ENCODE measurements around the gene GABBR2. TPM values are rescaled to one million over a fixed set of nuclear protein-coding genes. Genes with fewer than 3 reads are reported as not detected.

Gene GABBR2
- total RNA-seq, 1 donor, result not detected

DNA sequence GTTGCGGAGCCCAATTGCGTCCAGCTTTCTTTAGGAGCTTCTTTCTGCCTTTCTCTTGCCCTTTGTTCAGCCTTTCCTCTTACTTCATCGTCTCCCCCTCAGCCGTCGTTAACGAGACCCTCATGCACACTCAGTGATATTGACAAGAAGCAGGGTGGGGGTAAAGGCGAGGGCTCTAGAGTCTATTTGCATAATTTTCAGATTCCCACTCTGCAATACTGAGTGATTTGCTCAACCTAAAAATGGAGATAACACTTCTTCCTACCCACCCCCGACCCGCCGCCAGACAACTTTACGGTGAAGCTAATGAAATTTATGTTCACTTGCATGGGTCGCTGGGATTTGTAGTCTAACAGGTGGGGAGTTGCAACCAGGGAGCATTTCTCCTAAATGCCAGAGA, 452.0 kb downstream of the GABBR2 start:
- DNase-seq (ENCODE audit: low read depth), result no peak
- TF ChIP-seq CTCF (IDR thresholded peaks at IDR 0.05; ENCODE audit: insufficient read depth, low read depth, low read length), result no peak
- H3K4me3 ChIP-seq (ENCODE audit: low read depth, low read length), result peak overlapping the region; percentile 76

DNA sequence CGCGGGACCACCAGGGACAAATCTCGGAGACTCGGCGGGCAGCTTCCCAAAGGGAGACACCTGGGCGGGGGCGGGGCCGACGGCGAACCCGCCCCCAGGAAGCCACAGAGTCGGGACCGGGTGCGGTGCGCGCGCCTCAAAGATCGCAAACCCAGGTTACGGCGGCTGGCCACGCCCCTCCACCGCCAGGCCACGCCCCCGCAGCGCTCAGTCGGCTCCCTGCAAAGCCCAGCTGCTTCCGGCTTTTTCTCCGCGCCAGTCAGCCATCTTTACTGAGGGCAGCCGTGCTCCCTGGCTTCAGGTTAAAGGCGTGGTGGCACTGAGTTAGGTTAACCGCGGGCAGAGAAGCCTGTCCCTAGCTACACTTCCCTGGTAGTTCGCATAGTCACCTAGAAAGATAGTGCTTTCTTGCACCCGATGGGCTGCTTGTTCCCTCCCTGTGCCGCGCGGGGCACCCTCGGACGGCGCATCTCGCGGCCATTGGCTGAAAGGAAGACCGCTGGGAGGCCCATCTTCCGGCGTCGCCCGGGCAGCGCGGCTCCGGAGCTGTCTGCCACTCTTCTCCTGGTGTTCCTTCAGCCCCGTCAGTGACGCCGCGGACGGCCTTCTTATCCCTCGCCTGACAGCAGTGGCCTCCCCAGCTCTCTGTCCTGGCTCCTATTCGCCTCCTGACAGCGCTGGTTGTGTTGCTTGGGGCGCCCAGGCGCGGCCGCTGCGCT, 453.0 kb downstream of the GABBR2 start, which contains the start of gene TBC1D2:
Gene TBC1D2, minus strand, starts transcription at position 72 of the 719 bp plus-strand sequence. CDS start 108 bp downstream, outside the sequence.
- peak; percentile 14 for TF ChIP-seq CTCF (IDR thresholded peaks at IDR 0.05; ENCODE audit: insufficient read depth, low read depth, low read length)
- peak within 1 kb of the TSS; percentile 76 for H3K4me3 ChIP-seq (ENCODE audit: low read depth, low read length)
- peak; percentile 94 for DNase-seq (ENCODE audit: low read depth)

DNA sequence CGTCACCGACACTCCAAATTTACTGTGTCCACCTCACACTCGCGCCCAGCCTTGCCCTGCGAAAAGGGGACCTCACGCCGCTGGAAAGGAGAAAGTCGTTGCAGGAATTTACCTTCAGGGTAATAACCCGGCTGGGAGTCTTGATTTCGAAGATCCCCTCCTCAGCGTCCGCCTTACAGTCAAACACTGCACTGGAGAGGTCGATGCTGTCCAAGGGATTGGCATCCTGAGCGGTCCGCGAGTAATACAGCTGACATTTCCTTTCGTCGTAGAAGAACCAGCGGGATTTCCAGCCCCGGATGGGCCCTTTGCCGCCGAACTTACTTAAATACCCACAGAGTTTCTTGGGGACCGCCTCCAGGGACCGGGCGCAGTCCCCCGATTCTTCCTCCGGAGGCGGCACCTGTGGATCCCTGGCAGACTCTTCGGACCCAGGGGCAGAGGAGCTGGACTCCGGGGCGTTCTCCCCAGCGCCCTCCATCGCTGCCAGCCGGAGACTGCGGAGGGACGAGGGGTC, 453.6 kb downstream of the GABBR2 start:
- DNase-seq (ENCODE audit: low read depth), result peak; percentile 62
- no peak for TF ChIP-seq CTCF (IDR thresholded peaks at IDR 0.05; ENCODE audit: insufficient read depth, low read depth, low read length)
- H3K4me3 ChIP-seq (ENCODE audit: low read depth, low read length), result peak overlapping the region; percentile 76

- DNase-seq (ENCODE audit: low read depth), result no peak
- TF ChIP-seq CTCF (IDR thresholded peaks at IDR 0.05; ENCODE audit: insufficient read depth, low read depth, low read length), result no peak
- peak overlapping the region; percentile 76 for H3K4me3 ChIP-seq (ENCODE audit: low read depth, low read length)
Observed at GRCh38 chr9:98254228-98255060, 454.3 kb downstream of the GABBR2 start.

DNA sequence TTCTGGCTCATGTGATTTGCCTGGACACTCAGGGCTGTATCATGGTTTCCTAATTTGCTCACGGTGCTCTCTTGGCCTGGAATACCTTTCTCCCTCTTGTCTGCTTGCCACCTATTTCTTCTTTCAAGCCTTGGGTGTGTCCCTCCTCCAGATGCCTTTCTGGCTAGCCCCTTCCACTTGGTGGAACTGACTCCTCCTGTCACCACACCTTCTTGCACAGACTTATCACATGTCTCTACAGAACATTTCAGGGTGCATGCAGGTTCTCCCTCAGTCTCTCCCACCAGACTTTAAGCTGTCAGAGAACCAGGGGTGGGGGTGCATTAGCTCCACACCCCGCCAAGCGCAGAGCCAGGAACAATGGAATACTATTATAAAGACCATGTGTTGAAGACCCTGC, 455.2 kb downstream of the GABBR2 start:
- no peak for DNase-seq (ENCODE audit: low read depth)
- no peak for TF ChIP-seq CTCF (IDR thresholded peaks at IDR 0.05; ENCODE audit: insufficient read depth, low read depth, low read length)
- peak overlapping the region; percentile 76 for H3K4me3 ChIP-seq (ENCODE audit: low read depth, low read length)

DNA sequence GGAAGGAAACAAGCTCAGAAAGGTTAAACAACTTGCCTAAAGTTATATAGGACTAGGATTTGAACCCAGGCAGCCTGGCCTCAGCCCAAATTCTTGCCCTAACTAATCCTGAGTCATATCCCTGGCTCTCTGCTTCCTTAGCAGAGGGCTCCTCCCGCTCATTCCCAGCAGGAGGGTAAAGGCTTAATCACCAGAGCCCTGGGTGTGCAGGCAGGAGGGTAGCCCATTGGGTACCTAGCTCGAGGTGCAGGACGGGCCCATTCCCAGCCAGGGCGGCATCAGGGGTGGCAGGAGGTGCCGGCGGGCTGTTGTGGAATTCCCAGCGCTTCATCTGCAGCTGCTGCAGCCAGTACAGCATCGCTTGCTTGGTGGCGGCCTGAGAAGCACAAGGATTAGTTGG, 457.2 kb downstream of the GABBR2 start:
- H3K4me3 ChIP-seq (ENCODE audit: low read depth, low read length), result no peak overlapping the region
- DNase-seq (ENCODE audit: low read depth), result peak; percentile 71
- TF ChIP-seq CTCF (IDR thresholded peaks at IDR 0.05; ENCODE audit: insufficient read depth, low read depth, low read length), result no peak

Data from fibroblast of villous mesenchyme (primary cell).